ENCODE data around the gene MCM6. TPM values are rescaled to one million over a fixed set of nuclear protein-coding genes. Genes with fewer than 3 reads are reported as not detected.
"Not testable (repeated sequence)": the region's sequence is repeated elsewhere in the genome, so short reads cannot be mapped to it uniquely, and the experiment has no call there.

The MCM6 gene
- polyA plus RNA-seq (ENCODE audit: insufficient read depth in 1 of 5, insufficient read length in 5 of 5, low replicate concordance in 1 of 5) = 10 to 100 TPM; 45.6 to 65.4 (median 48.8) TPM
- long read RNA-seq, donor 1, transcript MCM6-201 (17 exons, 3,736 nt) = major isoform, 6 of 6 reads
- long read RNA-seq, donor 1, partial matches to known transcripts = 0 of 6 reads
- long read RNA-seq, donor 1, other reads (novel, unspliced or antisense) = 0 of 6 reads
- long read RNA-seq, donor 2, transcript MCM6-201 (17 exons, 3,736 nt) = major isoform, 8 of 8 reads
- long read RNA-seq, donor 2, partial matches to known transcripts = 0 of 8 reads
- long read RNA-seq, donor 2, other reads (novel, unspliced or antisense) = 0 of 8 reads
- long read RNA-seq, donor 3, partial matches to known transcripts = 19 of 22 reads
- long read RNA-seq, donor 3, other reads (novel, unspliced or antisense) = 0 of 22 reads
- long read RNA-seq, donor 4, partial matches to known transcripts = 0 of 3 reads
- long read RNA-seq, donor 4, other reads (novel, unspliced or antisense) = 0 of 3 reads
- long read RNA-seq, donor 5, transcript MCM6-201 (17 exons, 3,736 nt) = major isoform, 8 of 34 reads
- long read RNA-seq, donor 5, partial matches to known transcripts = 26 of 34 reads
- long read RNA-seq, donor 5, other reads (novel, unspliced or antisense) = 0 of 34 reads
- long read RNA-seq, donor 6, partial matches to known transcripts = 6 of 9 reads
- long read RNA-seq, donor 6, other reads (novel, unspliced or antisense) = 0 of 9 reads
- long read RNA-seq, donor 7, transcript MCM6-201 (17 exons, 3,736 nt) = major isoform, 6 of 6 reads
- long read RNA-seq, donor 7, partial matches to known transcripts = 0 of 6 reads
- long read RNA-seq, donor 7, other reads (novel, unspliced or antisense) = 0 of 6 reads
- long read RNA-seq, donor 8, partial matches to known transcripts = 0 of 4 reads
- long read RNA-seq, donor 8, other reads (novel, unspliced or antisense) = 0 of 4 reads

GRCh38 chr2:135876066-135876711 is at the start of gene MCM6:
Gene MCM6 (minus strand): TSS chr2:135876443. CDS start chr2:135876365, 78 bp downstream.
- peak; percentile 97 to 98 for DNase-seq

GRCh38 chr2:135925571-135925970 is 49.3 kb upstream of the MCM6 start:
- no peak for DNase-seq

DNA sequence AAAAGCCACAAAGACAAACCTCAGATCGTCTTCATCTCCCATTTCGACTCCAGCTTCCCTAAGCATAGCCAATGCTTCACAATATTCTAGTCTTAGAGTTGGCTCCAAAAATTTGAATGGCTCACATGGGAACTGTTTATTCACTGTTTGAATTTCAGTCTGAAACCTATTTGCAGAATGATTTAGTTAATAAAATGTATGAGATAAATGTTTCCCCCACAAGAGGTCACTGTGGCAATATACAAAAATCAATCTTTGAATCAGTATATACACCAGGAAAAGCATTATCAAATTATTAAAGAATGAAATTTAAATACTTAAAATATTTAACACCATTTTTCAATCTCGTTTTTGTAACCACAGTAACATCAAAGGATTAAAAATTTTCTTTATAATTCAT is 40.0 kb upstream of the MCM6 start:
- DNase-seq = peak; percentile 16 to 43

GRCh38 chr2:135914485-135914884 is 38.2 kb upstream of the MCM6 start:
- DNase-seq = no peak

- DNase-seq = peak; percentile 28 to 51
Observed at GRCh38 chr2:135913727-135914365, 37.6 kb upstream of the MCM6 start.

DNA sequence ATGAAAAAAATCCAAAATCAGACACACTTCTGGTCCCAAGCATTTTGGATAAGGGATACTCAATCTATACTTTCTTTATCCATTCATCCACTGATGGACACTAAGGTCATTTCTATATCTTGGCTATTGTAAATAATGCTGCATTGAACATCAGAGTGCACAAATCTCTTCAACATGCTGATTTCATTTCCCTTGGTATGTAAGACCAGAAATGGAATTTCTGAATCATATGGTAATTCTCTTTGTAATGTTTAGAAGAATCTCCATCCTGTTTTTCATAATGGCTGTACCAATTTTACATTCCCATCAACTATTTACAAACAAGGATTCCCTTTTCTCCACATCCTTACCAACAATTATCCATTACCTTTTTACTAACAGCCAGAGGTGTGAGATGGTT is 33.7 kb upstream of the MCM6 start:
- DNase-seq = no peak

GRCh38 chr2:135905679-135906078 is 29.4 kb upstream of the MCM6 start:
- DNase-seq = no peak

DNA sequence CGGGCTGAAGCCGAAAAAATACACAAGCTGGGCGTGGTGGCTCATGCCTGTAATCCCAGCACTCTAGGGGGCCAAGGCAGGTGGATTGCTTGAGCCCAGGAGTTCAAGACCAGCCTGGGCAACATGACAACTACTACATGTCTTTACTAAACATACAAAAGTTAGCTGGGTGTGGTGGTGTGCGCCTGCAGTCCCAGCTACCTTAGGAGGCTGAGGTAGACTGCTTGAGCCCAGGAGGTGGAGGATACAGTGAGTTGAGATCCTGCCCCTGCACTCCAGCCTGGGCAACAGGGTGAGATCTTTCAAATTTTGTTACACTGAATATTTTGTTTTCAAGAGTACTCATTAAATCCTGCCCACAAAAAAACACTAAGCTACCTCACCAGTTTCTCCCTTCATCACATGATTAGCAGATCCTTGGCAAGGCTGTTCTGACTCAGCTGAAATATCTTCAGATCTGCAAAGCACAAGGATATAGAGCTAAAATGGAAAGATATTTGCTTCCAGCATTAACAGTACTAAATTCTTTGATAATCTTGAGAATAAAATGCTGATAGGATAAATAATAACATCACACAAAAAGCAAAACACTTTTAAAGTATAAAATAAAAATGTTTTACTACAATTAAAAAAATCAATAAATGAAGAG is 28.2 kb upstream of the MCM6 start:
- DNase-seq = no peak

DNA sequence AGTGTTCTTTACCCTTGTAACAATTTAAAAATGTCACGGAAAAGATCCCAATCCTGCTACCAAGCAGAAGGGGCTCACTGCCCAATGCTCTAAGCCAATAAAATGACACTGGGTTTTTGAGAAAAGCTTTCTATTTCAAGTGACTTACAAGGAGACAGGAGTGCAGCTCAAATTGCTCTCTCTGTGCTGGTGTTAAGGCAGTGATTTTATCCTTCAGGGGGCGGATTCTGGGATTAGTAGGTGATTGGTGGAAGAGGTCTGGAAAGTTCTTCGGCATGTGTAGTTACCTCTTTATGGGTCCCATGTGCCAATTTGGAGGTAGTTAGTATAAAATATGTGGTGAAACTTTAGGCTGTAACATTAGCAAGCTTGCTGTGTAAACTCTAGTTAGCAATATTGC is 27.4 kb upstream of the MCM6 start:
- no peak for DNase-seq

- no peak for DNase-seq
Observed at GRCh38 chr2:135899567-135899966, 23.3 kb upstream of the MCM6 start.

- no peak for DNase-seq
Observed at GRCh38 chr2:135898234-135898786, 22.1 kb upstream of the MCM6 start.

- DNase-seq = no peak
Observed at GRCh38 chr2:135894930-135895329, 18.7 kb upstream of the MCM6 start.

- DNase-seq = no peak
Observed at GRCh38 chr2:135893374-135893794, 17.1 kb upstream of the MCM6 start.

DNA sequence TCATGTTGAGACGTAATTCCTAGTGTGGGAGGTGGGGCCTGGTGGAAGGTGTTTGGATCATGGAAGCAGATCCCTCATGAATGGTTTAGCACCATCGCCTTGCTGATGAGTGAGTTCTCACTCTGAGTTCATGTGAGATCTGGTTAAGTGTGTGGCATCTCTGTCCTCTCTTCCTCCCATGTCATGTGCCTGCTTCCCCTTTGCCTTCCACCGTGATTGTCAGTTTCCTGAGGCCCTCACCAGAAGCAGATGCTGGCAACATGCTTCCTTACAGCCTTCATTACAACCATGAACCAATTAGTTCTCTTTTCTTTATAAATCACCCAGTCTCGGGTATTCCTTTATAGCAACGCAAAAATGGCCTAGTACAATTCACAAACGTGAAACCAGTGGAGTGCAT is 14.6 kb upstream of the MCM6 start:
- DNase-seq = no peak

- DNase-seq = no peak
Observed at GRCh38 chr2:135890149-135890548, 13.9 kb upstream of the MCM6 start.

GRCh38 chr2:135888587-135888986 is 12.3 kb upstream of the MCM6 start:
- DNase-seq = not testable (repeated sequence)

GRCh38 chr2:135885709-135886108 is 9.5 kb upstream of the MCM6 start:
- DNase-seq = no peak

DNA sequence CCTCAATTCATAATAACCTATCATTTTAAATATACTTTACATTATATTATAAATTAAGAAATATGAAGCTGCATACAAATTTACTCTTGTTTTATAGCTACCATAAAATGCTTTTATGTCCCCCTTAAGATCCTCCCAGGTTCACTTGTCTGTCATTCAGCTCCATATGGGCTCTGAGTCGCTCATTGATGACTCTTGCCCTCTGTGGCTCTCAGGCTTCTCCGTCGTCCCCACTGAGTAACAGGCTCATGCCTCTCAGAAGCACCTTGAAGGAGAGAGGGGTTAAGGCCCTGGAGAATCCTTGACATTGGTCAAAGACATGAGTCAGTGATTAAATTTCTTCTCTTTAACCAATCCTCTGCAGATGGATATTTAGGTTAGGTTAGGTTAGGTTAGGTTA is 6.2 kb upstream of the MCM6 start:
- DNase-seq = no peak

DNA sequence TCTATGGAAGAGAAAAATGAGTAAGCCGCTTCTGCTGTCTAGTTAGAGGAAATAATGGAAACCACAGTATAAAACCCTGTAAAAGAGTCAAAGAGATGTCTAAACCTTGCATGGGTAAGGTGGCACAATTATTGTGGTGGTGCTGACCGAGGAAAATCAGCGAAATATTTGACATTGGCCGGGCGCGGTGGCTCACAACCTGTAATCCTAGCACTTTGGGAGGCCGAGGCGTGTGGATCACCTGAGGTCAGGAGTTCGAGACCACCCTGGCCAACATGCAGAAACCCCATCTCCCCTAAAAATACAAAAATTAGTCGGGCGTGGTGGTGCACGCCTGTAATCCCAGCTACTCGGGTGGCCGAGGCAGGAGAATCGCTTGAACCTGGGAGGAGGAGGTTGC is 527 bp upstream of the MCM6 start:
- not testable (repeated sequence) for DNase-seq

DNA sequence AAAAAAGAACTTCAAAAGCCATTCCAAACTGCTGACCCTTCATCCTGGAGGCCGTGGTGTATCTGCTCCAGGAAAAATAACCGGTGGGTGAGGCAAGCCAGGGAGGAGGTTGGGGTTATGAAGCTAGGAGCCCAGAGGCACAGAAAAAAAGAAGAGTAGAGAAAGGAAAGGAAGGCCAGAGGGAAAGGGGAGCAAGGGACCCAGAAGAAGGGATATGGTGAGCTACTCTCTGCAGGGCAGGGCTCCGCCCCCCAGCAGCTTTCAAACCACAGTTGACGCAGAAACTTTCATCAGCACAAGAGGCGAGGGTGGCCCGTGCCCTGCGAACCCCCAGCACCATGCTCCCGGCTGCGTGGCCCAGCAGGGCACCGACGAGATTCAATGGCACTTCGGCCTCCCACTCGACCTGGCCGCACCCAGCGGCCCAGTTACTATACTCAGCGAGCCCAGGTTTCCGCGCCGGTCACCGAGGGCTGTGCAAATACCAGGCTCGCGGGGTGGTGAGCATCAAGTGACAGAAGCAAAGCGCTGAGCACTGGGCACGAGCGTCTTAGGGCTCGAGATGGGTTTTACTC is 665 bp downstream of the MCM6 start:
- no peak for DNase-seq
